Transverse colon (tissue), 4 donors: ENCODE data around the gene IVD. TPM values are rescaled to one million over a fixed set of nuclear protein-coding genes. Genes with fewer than 3 reads are reported as not detected.

Source experiments
- DNase-seq: peaks from one replicate; pipeline ENCODE4 v3.0.0-alpha.2; 2019
- H3K27ac ChIP-seq, 4 donors: fragments of 200-600 bp; sonication (generic); 2 replicates each; pipeline ENCODE4 v1.5.1; 2016 to 2018; ENCODE audit warnings: inconsistent platforms in 4 of 4
- H3K27me3 ChIP-seq: fragments of 200-600 bp; sonication (generic); 2 replicates; pipeline ENCODE4 v1.5.1; 2017; ENCODE audit warnings: inconsistent platforms
- H3K36me3 ChIP-seq, 4 donors: fragments of 200-600 bp; sonication (generic); 2 replicates each; pipeline ENCODE4 v1.5.1; 2017 to 2019; ENCODE audit warnings: inconsistent platforms in 4 of 4
- H3K4me1 ChIP-seq, 4 donors: fragments of 200-600 bp; sonication (generic); 2 replicates each; pipeline ENCODE4 v1.5.1; 2017 to 2020; ENCODE audit warnings: inconsistent platforms in 4 of 4
- H3K4me3 ChIP-seq, 4 donors: fragments of 200-600 bp; sonication (generic); 1 replicate in 1 of 4; 2 replicates in 3 of 4; pipeline versions ENCODE4 v1.5.1 to v1.6.1; 2017 to 2019; ENCODE audit warnings: inconsistent platforms in 4 of 4
- H3K9me3 ChIP-seq, 2 donors: fragments of 200-600 bp; sonication (generic); 2 replicates each; pipeline ENCODE4 v1.5.1; 2017 to 2019; ENCODE audit warnings: inconsistent platforms in 2 of 2
- CTCF ChIP-seq, 5 experiments: fragments of 200-600 bp in 3 of 5; fragments of 450-650 bp in 2 of 5; sonication (generic) in 3 of 5; IDR thresholded peaks; 1 replicate in 2 of 5; 2 replicates in 3 of 5; pipeline ENCODE4 v1.5.1; 2016 to 2017; ENCODE audit warnings: antibody characterized with exemption in 5 of 5, inconsistent platforms in 3 of 5, mild to moderate bottlenecking in 2 of 5, moderate library complexity in 1 of 5
- EP300 ChIP-seq: sonication (generic); formaldehyde crosslinking; IDR thresholded peaks from one replicate; pipeline ENCODE4 v1.6.1; 2017; ENCODE audit warnings: antibody characterized with exemption, low read depth
- POLR2A ChIP-seq: fragments of 450-650 bp; IDR thresholded peaks from one replicate; pipeline ENCODE4 v1.6.1; 2016; ENCODE audit warnings: antibody characterized with exemption, mild to moderate bottlenecking, moderate library complexity
- POLR2AphosphoS5 ChIP-seq, 3 donors: sonication (generic); formaldehyde crosslinking; IDR thresholded peaks; one replicate each; pipeline ENCODE4 v1.6.1; 2016; ENCODE audit warnings: antibody characterized with exemption in 3 of 3
- WGBS, 2 donors: methylation state at CpG; one replicate each; pipeline ENCODE4 v1.1.5; 2018; ENCODE audit warnings: low coverage in 1 of 2; 5-methylcytosine and 5-hydroxymethylcytosine counted together
- in situ Hi-C, 4 donors: fragments of 200-750 bp; cut with MboI; loops; one replicate each; pipeline versions ENCODE4 v1.15.0 to v1.15.1; 2017; ENCODE audit warnings: low sequenced_read_pairs in 3 of 4, low pct_ligation_motif_present in 1 of 4, low pct_unique_long_range_greater_than_20kb in 1 of 4
- intact Hi-C: fragments of 100-400 bp; cut with DNase I; formaldehyde crosslinking; loops from one replicate; pipeline ENCODE4 v1.15.1; 2023; ENCODE audit warnings: low total_unique reads
- total RNA-seq, 4 donors: library from RNA; depleted of rRNA; stranded (reverse); fragments of >200 nt; gene quantifications; one replicate each; pipeline ENCODE4 v1.1.0, GENCODE V29; 2016

The IVD gene
- total RNA-seq, 4 donors from 2014 or later: 51.4 to 122 (median 58.7) TPM

DNA sequence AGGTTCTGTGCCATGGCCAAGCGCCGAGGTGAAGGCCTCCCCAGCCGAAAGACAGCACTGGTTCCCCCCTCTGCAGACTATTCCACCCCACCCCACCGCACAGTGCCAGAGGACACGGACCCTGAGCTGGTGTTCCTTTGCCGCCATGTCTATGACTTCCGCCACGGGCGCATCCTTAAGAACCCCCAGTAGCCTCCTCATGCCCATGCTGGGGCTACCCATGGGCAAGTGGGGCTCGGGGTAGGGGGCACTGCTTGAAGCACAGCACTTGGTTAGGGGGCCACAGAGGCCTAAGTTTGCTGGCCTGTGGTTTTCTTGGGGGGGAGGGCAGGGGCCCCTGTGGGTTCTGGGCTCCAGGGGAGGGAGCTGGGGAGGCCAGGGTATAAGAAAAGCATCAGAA, 60.3 kb downstream of the IVD start:
- 97% methylated on average over 10 of the region's 10 CpGs; no CpG with 5 or more reads in 1 of the 2 donors for WGBS, 2 donors
- Histone ChIP-seq H3K4me1 (peaks cover 0 to 12% (median 3%) of the 10 kb centered on the region in 4 donors), H3K9me3 (no peaks in the 10 kb centered on the region), H3K4me3 (no peak overlapping the region), H3K36me3 (no peaks in the 10 kb centered on the region), H3K27me3 (no peaks in the 10 kb centered on the region), H3K27ac (no peak overlapping the region)
- no peak for TF ChIP-seq POLR2A
- no peak for TF ChIP-seq CTCF (IDR thresholded peaks at IDR 0.05)
- TF ChIP-seq EP300: no peak
- no peak for TF ChIP-seq POLR2AphosphoS5 (IDR thresholded peaks at IDR 0.05)
- DNase-seq: no peak
- intact Hi-C loops: no loop called here
- in situ Hi-C loops: no loop called here

DNA sequence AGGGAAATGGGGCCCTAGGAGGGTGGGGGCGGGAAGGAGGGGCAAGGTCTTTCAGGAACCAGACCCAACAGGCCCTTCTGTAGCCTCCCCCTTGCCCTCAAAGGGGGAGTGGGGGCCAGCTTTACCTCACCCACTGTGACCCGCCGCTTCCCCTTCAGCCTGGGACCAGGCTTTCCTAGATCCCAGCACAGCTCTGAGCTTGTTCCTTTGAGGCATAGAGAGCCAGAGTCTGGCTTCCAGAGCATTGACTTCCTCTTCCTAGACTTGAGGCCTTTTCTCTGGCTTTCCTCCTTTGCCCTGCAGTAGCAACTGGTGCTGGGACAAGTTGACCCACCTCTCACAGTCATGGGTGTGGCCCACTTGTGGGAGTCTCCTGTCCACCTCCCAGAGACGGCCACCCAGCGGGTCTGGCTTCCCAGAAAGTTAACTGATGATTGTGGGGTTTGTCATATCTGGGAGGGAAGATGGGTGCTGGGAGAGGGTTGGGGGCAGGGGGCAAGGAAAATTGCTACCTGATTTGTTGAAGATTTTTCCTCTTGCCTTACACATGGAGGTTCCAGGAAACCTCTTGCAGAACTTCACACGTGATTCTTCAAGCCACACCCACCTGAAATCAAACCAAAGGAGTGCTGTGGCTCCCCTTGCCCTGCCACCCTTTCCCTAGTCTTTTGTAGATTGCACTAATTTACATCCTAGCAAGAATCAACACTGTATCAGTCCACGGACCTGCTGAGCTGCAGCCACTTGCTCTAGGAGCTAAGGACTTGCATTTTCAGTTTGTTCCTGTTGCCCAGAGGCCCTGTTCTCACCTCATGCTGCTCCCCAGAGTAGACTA, 61.0 kb downstream of the IVD start:
- in situ Hi-C loops (no loop called here), intact Hi-C loops (no loop called here)
- no peak overlapping the region for H3K4me3 ChIP-seq
- TF ChIP-seq POLR2A (no peak), EP300 (no peak), POLR2AphosphoS5 (IDR thresholded peaks at IDR 0.05) (no peak), CTCF (IDR thresholded peaks at IDR 0.05) (no peak)
- H3K27ac ChIP-seq: no peak overlapping the region
- peaks cover 0 to 13% (median 6%) of the 10 kb centered on the region in 4 donors for H3K4me1 ChIP-seq
- no peak for DNase-seq
- 71 to 93% methylated on average over 3 to 7 of the region's 7 CpGs for WGBS, 2 donors
- no peaks in the 10 kb centered on the region for H3K36me3 ChIP-seq
- H3K27me3 ChIP-seq: no peaks in the 10 kb centered on the region
- H3K9me3 ChIP-seq: no peaks in the 10 kb centered on the region

GRCh38 chr15:40467261-40467615, 61.6 kb downstream of the IVD start:
- DNase-seq: no peak
- Histone ChIP-seq H3K27ac (no peak overlapping the region), H3K9me3 (no peaks in the 10 kb centered on the region), H3K4me3 (no peak overlapping the region), H3K27me3 (no peaks in the 10 kb centered on the region), H3K4me1 (peaks cover 3 to 18% (median 12%) of the 10 kb centered on the region in 4 donors), H3K36me3 (no peaks in the 10 kb centered on the region)
- TF ChIP-seq CTCF (IDR thresholded peaks at IDR 0.05) (no peak), POLR2A (no peak), EP300 (no peak), POLR2AphosphoS5 (IDR thresholded peaks at IDR 0.05) (no peak)
- in situ Hi-C loops: no loop called here
- intact Hi-C loops: no loop called here

DNA sequence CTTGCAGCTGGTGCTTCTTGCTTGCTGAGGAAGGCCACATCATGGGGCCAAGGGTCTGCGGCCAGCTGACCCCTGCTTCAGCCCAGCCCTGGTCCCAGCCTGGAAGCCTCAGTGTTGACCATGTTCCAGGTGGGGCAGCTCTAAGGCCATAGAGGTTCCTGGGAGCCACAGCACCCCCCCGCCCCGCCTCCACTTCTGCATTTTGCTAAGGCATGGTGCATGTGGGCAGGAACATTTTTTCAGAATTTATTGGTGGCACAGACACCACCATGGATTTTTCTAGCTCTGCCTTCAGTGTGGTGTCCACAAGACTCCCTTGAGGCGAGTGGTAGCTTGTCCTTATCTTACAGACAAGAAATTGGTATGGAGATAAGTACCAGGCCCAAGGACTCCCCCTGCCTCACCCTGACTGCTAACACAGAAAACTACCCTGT, 63.3 kb downstream of the IVD start:
- Histone ChIP-seq H3K9me3 (no peaks in the 10 kb centered on the region), H3K4me1 (peaks cover 3 to 19% (median 13%) of the 10 kb centered on the region in 4 donors), H3K36me3 (no peaks in the 10 kb centered on the region), H3K27ac (no peak overlapping the region), H3K4me3 (no peak overlapping the region), H3K27me3 (no peaks in the 10 kb centered on the region)
- DNase-seq: no peak
- 96% methylated on average over 4 of the region's 4 CpGs; no CpG with 5 or more reads in 1 of the 2 donors for WGBS, 2 donors
- in situ Hi-C loops (no loop called here), intact Hi-C loops (no loop called here)
- TF ChIP-seq EP300 (no peak), POLR2AphosphoS5 (IDR thresholded peaks at IDR 0.05) (no peak), POLR2A (no peak), CTCF (IDR thresholded peaks at IDR 0.05) (no peak)
